NCI-H2227 treated with DMSO at 0.1 percent for 48 hours (cell line): ENCODE measurements around the gene LRRC3C.
A peak's percentile ranks its signal among the peaks of the same experiment; 100 is the strongest.
"Not testable (repeated sequence)": the region's sequence is repeated elsewhere in the genome, so short reads cannot be mapped to it uniquely, and the experiment has no call there.

Experiments used
- DNase-seq: peaks from one replicate; lab custom pipeline; 2025; lab: John Stamatoyannopoulos, UW

The LRRC3C gene

GRCh38 chr17:39927101-39927928, at the start of gene LRRC3C, which contains the start of gene ORMDL3:
Gene LRRC3C, plus strand, starts transcription at chr17:39927732. Its CDS starts 13,792 bp downstream, at chr17:39941524.
Gene ORMDL3, minus strand, starts transcription at chr17:39927601. Its CDS starts 3,398 bp downstream, at chr17:39924203.
- peak; percentile 89 for DNase-seq

- DNase-seq, result not testable (repeated sequence)
These were observed 41.4 kb upstream of the LRRC3C start for GRCh38 chr17:39886102-39886501.

GRCh38 chr17:39887078-39887477, 40.5 kb upstream of the LRRC3C start:
- no peak for DNase-seq

GRCh38 chr17:39889200-39889599, 38.3 kb upstream of the LRRC3C start:
- no peak for DNase-seq

- DNase-seq, result no peak
These were observed 32.7 kb upstream of the LRRC3C start for GRCh38 chr17:39894681-39895376.

GRCh38 chr17:39898088-39898487, 29.4 kb upstream of the LRRC3C start:
- no peak for DNase-seq

- no peak for DNase-seq
These were observed 28.3 kb upstream of the LRRC3C start for GRCh38 chr17:39899215-39899614.

- DNase-seq, result not testable (repeated sequence)
These were observed 25.5 kb upstream of the LRRC3C start for GRCh38 chr17:39902027-39902426.

- no peak for DNase-seq
These were observed 24.2 kb upstream of the LRRC3C start for GRCh38 chr17:39903158-39903884.

- DNase-seq, result no peak
These were observed 22.6 kb upstream of the LRRC3C start for GRCh38 chr17:39904990-39905288.

GRCh38 chr17:39908789-39909352, 18.7 kb upstream of the LRRC3C start:
- DNase-seq, result no peak

GRCh38 chr17:39913989-39914388, 13.5 kb upstream of the LRRC3C start:
- no peak for DNase-seq

GRCh38 chr17:39915559-39915958, 12.0 kb upstream of the LRRC3C start:
- no peak for DNase-seq

- DNase-seq, result no peak
These were observed 10.6 kb upstream of the LRRC3C start for GRCh38 chr17:39916918-39917317.

- no peak for DNase-seq
These were observed 8.3 kb upstream of the LRRC3C start for GRCh38 chr17:39919087-39919683.

GRCh38 chr17:39920218-39921210, 7.0 kb upstream of the LRRC3C start:
- no peak for DNase-seq

GRCh38 chr17:39921323-39921722, 6.2 kb upstream of the LRRC3C start:
- DNase-seq, result no peak

- no peak for DNase-seq
These were observed 5.5 kb upstream of the LRRC3C start for GRCh38 chr17:39922006-39922405.

- no peak for DNase-seq
These were observed 4.3 kb upstream of the LRRC3C start for GRCh38 chr17:39923230-39923629.

GRCh38 chr17:39923836-39924690, 3.5 kb upstream of the LRRC3C start:
- DNase-seq, result no peak
